Esophagus muscularis mucosa (tissue), 4 donors: ENCODE results near the gene TMEM120A. TPM values are rescaled to one million over a fixed set of nuclear protein-coding genes. Genes with fewer than 3 reads are reported as not detected.
"Not testable (repeated sequence)": the region's sequence is repeated elsewhere in the genome, so short reads cannot be mapped to it uniquely, and the experiment has no call there.

Experiments
- DNase-seq: peaks from one replicate; pipeline ENCODE4 v3.0.0-alpha.2; 2017; ENCODE audit errors: extremely low spot score
- H3K27ac ChIP-seq, 4 donors: fragments of 200-600 bp; sonication (generic); replicated peaks in 1 of 4; 1 replicate in 3 of 4; 2 replicates in 1 of 4; pipeline ENCODE4 v1.5.1; 2016 to 2019; ENCODE audit warnings: mild to moderate bottlenecking in 1 of 4
- H3K27me3 ChIP-seq, 4 donors: fragments of 200-600 bp; sonication (generic); one replicate each; pipeline versions ENCODE4 v1.5.1 to v1.6.0; 2016 to 2019
- H3K36me3 ChIP-seq, 4 donors: fragments of 200-600 bp; sonication (generic); one replicate each; pipeline ENCODE4 v1.5.1; 2016 to 2019
- H3K4me1 ChIP-seq, 4 donors: fragments of 200-600 bp; sonication (generic); one replicate each; pipeline ENCODE4 v1.5.1; 2016 to 2019
- H3K4me3 ChIP-seq, 4 donors: fragments of 200-600 bp; sonication (generic); 1 replicate in 2 of 4; 2 replicates in 2 of 4; pipeline ENCODE4 v1.5.1; 2016 to 2019; ENCODE audit warnings: mild to moderate bottlenecking in 4 of 4, moderate library complexity in 1 of 4
- H3K9me3 ChIP-seq, 4 donors: fragments of 200-600 bp; sonication (generic); 1 replicate in 3 of 4; 2 replicates in 1 of 4; pipeline ENCODE4 v1.5.1; 2016 to 2019
- EP300 ChIP-seq: sonication (generic); formaldehyde crosslinking; IDR thresholded peaks from one replicate; pipeline ENCODE4 v1.6.1; 2017; ENCODE audit warnings: antibody characterized with exemption
- POLR2A ChIP-seq: fragments of 450-650 bp; IDR thresholded peaks from one replicate; pipeline ENCODE4 v1.6.1; 2017; ENCODE audit warnings: antibody characterized with exemption, moderate library complexity, mild to moderate bottlenecking, low read depth
- POLR2AphosphoS5 ChIP-seq, 2 donors: sonication (generic); formaldehyde crosslinking; IDR thresholded peaks; one replicate each; pipeline ENCODE4 v1.6.1; 2017; ENCODE audit warnings: antibody characterized with exemption in 2 of 2
- WGBS: methylation state at CpG from one replicate; pipeline ENCODE4 v1.1.5; 2018; 5-methylcytosine and 5-hydroxymethylcytosine counted together
- intact Hi-C: fragments of 100-400 bp; cut with DNase I; formaldehyde crosslinking; loops from one replicate; pipeline ENCODE4 v1.15.1; 2023
- total RNA-seq, 4 donors: library from RNA; depleted of rRNA; stranded (reverse); fragments of >200 nt; gene quantifications; one replicate each; pipeline versions ENCODE4 v1.1.0 to v1.2.1, GENCODE V29; 2016
- TF ChIP-seq, protein P1 (sequence below), 3 experiments: fragments of 200-600 bp in 2 of 3; fragments of 450-650 bp in 1 of 3; sonication (generic) in 2 of 3; IDR thresholded peaks; one replicate each; pipeline ENCODE4 v1.5.1; 2017 to 2019; ENCODE audit warnings: antibody characterized with exemption in 3 of 3, mild to moderate bottlenecking in 2 of 3, moderate library complexity in 1 of 3

Gene TMEM120A
- total RNA-seq: 10 to 100 TPM; 23.2 to 37.8 (median 31.2) TPM

GRCh38 chr7:75994388-75995051, at the start of gene TMEM120A:
Gene TMEM120A, minus strand, starts transcription at chr7:75994595. Its CDS starts 25 bp downstream, at chr7:75994570.
- Histone ChIP-seq H3K4me1 (peaks cover 33 to 48% (median 43%) of the 10 kb centered on the region in 4 donors), H3K9me3 (no peaks in the 10 kb centered on the region), H3K36me3 (peaks cover 0 to 20% (median 8%) of the 10 kb centered on the region in 4 donors), H3K4me3 (peak within 1 kb of the TSS; percentile 72 to 88 (median 78)), H3K27ac (peak within 1 kb of the TSS; percentile 86 to 95 (median 92)), H3K27me3 (no peaks in the 10 kb centered on the region)
- peak; percentile 99 for DNase-seq
- 12% methylated on average over 8 of the region's 51 CpGs for WGBS
- intact Hi-C loops: loop anchor here (5.0 kb wide), 1 partner anchor 82 kb away; no protein-coding TSS in a partner anchor
- TF ChIP-seq, protein P1, sequence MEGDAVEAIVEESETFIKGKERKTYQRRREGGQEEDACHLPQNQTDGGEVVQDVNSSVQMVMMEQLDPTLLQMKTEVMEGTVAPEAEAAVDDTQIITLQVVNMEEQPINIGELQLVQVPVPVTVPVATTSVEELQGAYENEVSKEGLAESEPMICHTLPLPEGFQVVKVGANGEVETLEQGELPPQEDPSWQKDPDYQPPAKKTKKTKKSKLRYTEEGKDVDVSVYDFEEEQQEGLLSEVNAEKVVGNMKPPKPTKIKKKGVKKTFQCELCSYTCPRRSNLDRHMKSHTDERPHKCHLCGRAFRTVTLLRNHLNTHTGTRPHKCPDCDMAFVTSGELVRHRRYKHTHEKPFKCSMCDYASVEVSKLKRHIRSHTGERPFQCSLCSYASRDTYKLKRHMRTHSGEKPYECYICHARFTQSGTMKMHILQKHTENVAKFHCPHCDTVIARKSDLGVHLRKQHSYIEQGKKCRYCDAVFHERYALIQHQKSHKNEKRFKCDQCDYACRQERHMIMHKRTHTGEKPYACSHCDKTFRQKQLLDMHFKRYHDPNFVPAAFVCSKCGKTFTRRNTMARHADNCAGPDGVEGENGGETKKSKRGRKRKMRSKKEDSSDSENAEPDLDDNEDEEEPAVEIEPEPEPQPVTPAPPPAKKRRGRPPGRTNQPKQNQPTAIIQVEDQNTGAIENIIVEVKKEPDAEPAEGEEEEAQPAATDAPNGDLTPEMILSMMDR (IDR thresholded peaks at IDR 0.05): peak in 2 of 3 experiments; percentile 20 to 38
- TF ChIP-seq EP300 (no peak), POLR2A (peak; percentile 52), POLR2AphosphoS5 (IDR thresholded peaks at IDR 0.05) (peak; percentile 87 to 96)

DNA sequence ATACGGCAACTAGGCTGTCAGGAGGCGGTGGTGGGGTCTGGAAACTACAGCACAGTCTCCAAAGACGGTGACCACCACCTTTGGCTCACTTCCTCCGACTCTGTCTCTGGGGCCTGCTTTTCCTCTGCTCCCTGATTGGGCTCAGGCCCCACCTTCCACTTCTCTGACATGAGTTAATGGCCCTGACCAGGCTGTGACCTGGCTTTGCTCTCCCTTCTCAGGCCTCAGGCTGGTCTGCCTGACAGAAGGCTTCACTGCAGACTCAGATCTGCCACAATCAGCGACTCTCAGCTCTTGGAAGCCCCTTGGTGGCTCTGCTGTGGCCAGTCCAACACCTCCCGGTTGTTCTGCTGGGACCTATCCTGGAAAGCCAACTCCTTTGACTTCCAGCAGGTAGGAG, 45.7 kb upstream of the TMEM120A start:
- Histone ChIP-seq H3K27ac (no peak overlapping the region), H3K4me1 (peaks cover 0 to 13% (median 6%) of the 10 kb centered on the region in 4 donors), H3K27me3 (no peaks in the 10 kb centered on the region), H3K36me3 (peaks cover 0 to 24% (median 4%) of the 10 kb centered on the region in 4 donors), H3K4me3 (no peak overlapping the region), H3K9me3 (no peaks in the 10 kb centered on the region)
- TF ChIP-seq EP300: no peak
- TF ChIP-seq, protein P1 (IDR thresholded peaks at IDR 0.05): no peak
- intact Hi-C loops: no loop called here
- 92% methylated on average over 6 of the region's 6 CpGs for WGBS
- no peak for DNase-seq

- DNase-seq: no peak
- Histone ChIP-seq H3K9me3 (no peaks in the 10 kb centered on the region), H3K4me1 (peaks cover 0 to 12% (median 6%) of the 10 kb centered on the region in 4 donors), H3K36me3 (peaks cover 0 to 12% (median 4%) of the 10 kb centered on the region in 4 donors), H3K27ac (no peak overlapping the region), H3K27me3 (no peaks in the 10 kb centered on the region), H3K4me3 (no peak overlapping the region)
- intact Hi-C loops: no loop called here
- no CpG with 5 or more reads among the region's 5 CpGs for WGBS
- no peak for TF ChIP-seq EP300
- TF ChIP-seq, protein P1 (IDR thresholded peaks at IDR 0.05): no peak
- TF ChIP-seq POLR2A: no peak
- TF ChIP-seq POLR2AphosphoS5 (IDR thresholded peaks at IDR 0.05): peak in 1 of 2 donors; percentile 11
Observed at GRCh38 chr7:76037310-76037709, 42.9 kb upstream of the TMEM120A start.

DNA sequence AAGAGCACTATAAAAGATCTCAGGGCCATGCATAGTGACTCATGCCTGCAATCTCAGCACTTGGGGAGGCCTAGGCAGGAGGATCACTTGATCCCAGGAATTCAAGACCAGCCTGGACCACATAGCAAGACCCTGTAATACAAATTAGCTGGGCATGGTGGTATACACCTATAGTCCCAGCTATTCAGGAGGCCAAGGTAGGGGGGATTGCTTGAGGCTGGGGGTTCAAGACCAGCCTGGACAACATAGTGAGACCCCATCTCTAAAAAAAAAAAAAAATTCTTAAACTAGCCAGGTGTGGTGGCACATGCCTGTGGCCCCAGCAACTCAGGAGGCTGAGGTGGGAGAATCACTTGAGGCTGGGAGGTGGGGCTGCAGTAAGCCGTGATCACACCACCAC, 37.6 kb upstream of the TMEM120A start:
- no peak for DNase-seq
- WGBS: 100% methylated on average over 1 of the region's 1 CpG
- Histone ChIP-seq H3K27ac (no peak overlapping the region), H3K4me1 (peaks cover 0 to 1% (median under 1%) of the 10 kb centered on the region in 4 donors), H3K36me3 (peaks cover 5 to 28% (median 12%) of the 10 kb centered on the region in 4 donors), H3K27me3 (no peaks in the 10 kb centered on the region), H3K4me3 (no peak overlapping the region), H3K9me3 (no peaks in the 10 kb centered on the region)
- TF ChIP-seq, protein P1 (IDR thresholded peaks at IDR 0.05): no peak
- TF ChIP-seq POLR2A (no peak), EP300 (no peak), POLR2AphosphoS5 (IDR thresholded peaks at IDR 0.05) (no peak)
- intact Hi-C loops: no loop called here

GRCh38 chr7:76029682-76030081, 35.3 kb upstream of the TMEM120A start:
- intact Hi-C loops, H3K27ac ChIP-seq, H3K4me3 ChIP-seq, H3K27me3 ChIP-seq, H3K9me3 ChIP-seq, DNase-seq, H3K4me1 ChIP-seq: not testable (repeated sequence)
- peaks cover 5 to 30% (median 12%) of the 10 kb centered on the region in 4 donors for H3K36me3 ChIP-seq
- WGBS: 96% methylated on average over 7 of the region's 7 CpGs
